ENCODE results near the gene JPH2.
"Not testable (repeated sequence)": the region's sequence is repeated elsewhere in the genome, so short reads cannot be mapped to it uniquely, and the experiment has no call there.

Gene JPH2

DNA sequence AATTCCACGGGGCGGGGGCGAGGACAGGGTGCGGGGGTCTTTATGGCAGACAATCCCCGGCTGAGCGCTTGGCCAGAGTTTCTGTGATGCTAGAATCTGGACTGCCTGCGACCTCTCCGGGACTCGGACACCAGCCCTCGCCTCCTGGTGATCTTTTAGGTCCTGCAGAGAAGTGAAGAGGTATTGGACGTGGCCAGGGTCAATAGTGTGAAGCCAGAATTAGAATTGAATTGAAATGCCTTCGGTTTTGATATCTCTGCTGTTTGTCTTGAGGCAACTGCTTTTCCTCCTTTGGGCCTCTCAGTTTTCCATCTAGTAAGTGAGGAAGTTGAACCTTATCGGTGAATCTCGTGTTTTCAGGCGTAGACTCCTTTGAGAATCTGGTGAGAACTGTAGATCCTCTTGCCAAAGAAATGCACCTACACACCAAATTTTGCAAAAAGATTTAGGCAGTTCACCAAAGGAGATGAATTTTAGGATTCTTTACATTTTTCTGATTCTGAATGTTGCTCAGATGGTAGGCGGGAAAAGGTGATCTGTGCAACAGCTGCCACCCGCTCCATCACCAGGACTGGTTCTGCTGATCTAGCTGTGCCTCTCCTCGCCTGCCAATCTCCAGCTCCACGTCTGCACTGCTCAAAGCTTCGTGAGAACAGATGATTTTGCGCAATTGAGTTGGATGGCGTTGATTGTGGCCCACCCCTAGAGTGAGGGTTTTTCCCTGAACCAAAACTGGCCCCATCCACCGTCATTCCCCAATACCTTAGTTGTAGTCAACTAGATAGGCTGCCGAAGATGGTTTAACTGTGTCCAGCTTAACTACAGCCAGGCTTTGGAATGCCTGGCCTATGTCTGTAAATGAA, 24.4 kb upstream of the JPH2 start:
- DNase-seq: no peak

DNA sequence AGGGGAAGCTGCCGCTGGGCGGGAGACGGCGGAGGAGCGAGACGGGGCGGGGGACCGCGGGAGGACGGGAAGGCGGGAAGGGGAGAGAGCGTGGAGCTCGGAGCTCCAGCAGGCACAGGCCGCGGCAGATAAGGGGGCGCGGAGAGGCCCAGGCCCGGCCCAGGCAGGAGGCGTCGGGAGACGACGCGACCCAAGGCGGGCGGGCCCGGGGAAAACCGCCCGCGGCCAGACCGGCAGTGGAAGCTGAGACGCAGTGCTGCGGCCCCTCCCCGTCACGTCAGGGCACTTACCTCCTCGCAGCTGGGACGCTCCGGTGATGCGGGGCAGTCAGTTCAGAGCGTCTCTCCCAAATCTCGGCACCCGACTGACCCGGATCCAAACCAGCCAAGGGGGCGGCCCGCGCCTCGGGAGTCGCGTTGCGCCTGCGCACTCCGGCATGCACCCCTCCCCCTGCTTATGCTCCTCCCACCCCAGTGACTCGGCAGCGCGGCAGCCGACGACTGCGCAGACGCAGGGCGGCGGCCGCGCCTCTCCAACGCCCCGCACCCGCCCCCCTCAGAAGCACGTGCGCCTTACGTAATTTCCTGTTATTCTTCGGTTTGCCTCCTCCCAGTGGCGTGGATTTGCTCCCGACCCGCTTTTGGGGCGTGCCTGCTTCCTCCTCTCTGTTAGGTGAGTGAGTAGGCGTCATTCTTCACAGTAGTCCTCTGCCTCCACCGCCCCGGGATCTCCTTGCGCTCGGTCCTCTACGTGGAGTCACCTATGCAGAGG, 23.6 kb upstream of the JPH2 start, which contains the start of gene OSER1:
Gene OSER1, minus strand, starts transcription at position 366 of the 771 bp plus-strand sequence. CDS start 3,814 bp downstream, outside the sequence.
- peak; percentile 98 for DNase-seq

DNA sequence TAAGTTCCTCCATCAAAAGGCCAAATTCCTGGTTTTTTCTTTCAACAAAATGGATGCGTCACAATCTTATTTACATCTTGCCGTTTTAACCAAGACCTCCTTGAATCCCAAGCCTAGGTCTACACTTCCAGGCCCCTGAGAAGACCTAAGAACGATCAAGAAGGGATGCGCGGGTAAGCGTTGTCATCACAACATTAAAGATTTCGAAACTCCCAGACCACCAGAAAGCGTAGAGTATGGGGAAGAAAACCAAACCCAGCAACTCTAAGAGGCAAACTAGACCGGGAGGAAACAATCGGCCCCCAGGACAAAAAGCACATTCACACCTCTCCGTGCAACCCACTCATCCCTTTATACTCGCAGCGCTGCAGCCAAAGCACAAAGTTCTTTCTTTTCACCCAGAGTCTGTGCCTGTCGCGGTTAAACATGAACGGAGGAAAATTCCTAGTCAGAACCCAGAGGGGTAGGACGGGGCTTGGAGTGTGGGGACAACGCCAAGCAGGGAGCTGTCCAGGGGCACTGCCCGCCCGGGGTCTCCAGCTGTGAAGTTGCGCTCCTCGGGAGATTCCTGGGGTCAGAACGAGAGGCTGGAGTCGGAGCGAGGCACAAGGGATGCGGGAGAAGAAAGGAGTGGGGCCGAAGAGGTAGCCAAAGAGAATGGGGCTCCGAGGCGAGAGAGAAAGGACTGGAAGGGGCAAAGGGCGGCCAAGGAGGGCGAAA, 22.9 kb upstream of the JPH2 start:
- DNase-seq: no peak

DNA sequence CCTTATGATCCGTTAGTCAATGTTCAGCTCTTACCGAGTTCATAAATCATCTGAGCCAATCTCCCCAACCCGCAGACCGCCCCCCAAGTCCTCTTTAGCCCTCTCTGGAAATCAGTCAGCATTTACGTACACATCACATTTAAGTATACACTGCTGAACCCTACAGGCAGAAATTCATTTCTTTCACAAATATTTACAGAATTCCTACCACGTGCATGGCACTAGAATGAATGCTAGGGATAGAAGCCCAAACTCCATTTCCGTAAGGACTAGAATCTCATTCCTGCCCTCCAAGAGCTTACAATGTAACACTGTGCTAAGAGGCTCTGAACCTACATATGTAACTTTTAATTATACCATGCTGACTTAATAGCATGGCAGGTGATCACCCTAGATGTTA, 21.8 kb upstream of the JPH2 start:
- DNase-seq: no peak

DNA sequence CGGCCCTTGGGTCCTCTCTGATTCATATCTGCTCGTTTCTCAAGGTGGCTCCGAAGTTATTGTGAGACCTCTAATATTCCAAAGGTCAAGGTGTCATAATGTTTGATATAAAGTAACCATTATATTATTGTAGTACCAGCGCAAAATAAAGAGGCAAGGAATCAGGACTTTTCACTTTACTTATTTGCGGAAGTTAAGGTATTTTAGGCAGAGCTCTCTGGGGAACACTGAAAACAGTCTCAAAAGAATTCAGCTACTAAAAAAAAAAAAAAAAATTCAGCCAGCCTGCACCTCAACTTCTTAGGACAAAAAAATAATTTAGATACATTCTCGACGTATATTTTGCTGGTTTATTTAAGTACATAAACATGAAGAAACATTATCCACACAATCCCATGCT, 21.2 kb upstream of the JPH2 start:
- no peak for DNase-seq

DNA sequence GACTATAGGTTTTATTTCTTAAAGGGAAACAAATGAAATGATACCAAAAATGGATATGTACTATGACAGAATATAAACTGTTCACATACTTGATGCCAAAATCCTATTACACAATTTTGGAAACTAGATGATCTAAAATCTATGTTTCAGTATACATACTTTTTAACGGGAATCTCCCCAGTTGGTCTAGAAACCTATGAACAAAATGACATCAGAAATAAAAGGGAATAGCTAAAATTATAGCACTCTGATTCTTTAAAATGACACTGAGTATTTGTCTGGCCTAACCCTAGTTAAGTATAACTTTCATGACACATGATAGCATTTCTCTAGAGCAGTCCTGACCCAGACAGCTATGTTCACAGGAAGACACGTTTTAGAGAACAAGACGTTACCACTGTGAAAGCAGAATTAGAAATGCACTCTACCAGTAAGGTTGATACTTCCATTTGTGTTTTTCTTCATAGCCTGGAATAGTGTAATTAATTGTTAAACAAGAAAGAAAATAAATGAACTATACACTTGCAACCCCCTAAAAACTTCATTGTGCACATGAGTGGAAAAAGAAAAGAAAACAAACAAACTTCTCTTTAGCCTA, 20.2 kb upstream of the JPH2 start:
- DNase-seq: no peak

DNA sequence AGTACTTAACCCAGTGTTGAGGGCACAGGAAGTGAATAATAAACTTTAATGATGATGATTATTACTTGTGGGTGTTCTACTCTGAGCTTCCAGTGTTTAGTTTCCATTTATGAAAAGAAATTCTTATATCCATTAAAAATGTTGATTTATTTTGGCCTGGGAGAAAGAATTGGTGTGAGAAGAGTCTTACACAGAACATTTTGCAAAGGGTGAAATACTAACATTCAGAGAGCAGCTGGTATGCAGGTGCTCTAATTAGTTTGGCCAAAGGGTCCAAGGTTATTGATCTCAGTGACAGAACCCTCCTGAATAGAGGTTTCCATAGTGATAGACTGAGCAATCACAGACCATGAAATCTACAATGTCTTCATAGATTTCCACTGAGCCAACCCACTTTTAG, 19.1 kb upstream of the JPH2 start:
- no peak for DNase-seq

DNA sequence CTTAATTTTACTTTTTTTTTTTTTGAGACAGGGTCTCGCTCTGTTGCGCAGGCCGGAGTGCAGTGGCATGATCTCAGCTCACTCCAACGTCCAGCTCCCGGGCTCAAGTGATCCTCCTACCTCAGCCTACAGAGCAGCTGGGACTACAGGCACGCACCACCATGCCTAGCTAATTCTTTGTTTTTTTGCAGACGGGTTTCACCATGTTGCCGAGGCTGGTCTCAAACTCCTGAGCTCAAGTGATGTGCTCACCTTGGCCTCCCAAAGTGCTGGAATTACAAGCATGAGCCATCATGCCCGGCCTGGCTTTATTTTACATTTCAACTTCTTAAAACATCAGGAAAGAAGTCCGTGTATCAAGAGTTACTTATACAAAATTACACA, 17.8 kb upstream of the JPH2 start:
- no peak for DNase-seq

DNA sequence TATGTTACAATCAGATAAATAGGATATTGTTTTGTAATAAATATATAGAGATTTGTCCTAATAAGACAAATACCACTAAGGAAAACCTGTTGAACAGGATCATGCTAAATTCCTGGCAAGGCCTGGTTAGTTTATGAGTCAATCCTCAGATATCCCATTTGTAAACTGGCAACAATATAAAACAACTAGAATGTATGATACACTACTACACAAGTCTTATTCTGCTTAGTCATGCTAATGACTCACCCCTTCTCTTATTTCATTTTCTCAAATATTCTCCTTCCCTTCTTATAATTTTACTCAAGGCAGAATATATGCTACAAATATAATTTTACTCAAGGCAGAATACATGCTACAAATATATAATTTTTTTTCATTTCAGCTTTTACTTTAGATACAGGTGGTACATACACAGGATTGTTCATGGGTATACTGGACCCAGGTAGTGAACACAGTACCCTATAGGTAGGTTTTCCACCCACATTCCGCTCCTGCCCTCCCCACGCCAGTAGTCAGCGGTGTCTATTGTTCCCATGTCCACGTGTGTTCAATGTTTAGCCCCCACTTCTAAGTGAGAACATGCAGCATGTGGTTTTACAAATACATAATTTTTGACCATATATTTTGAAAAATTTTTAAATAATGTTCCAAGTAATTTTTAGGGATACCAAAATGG, 17.3 kb upstream of the JPH2 start:
- no peak for DNase-seq

DNA sequence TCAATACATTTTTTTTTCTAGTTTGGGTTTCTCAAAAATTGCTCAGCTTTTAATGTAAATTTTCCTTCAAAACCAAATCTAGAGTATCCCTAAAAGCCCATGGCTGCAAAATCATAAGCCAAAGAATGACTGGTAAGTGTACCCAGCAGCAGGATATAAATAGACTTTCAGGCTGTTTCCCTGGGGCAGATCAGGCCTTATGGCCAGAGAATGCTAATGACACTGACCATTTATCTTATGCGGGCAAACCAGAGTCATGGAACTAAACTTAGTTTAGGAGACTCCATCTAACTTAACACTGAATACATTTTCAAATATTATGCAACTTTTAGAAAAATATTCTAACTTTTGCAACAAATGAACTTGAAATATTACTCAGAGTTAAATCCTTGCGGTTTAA, 16.2 kb upstream of the JPH2 start:
- no peak for DNase-seq

DNA sequence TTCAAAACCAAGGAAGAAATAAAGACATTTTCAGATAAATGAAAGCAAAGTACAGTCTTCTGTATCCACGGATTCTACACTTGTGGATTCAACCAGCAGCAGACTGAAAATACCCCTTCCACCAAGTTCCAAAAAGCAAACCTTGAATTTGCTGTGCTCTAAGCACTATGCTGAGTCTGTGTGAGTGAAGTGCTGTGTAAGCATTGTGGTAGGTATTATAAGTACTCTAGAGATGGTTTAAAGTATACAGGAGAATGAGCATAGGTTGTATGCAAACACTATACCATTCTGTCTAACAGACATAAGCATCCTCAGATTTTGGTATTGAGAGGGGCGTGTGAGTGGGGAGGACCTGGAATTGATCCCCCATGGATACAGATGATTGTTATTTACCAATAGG, 14.0 kb upstream of the JPH2 start:
- DNase-seq: no peak

DNA sequence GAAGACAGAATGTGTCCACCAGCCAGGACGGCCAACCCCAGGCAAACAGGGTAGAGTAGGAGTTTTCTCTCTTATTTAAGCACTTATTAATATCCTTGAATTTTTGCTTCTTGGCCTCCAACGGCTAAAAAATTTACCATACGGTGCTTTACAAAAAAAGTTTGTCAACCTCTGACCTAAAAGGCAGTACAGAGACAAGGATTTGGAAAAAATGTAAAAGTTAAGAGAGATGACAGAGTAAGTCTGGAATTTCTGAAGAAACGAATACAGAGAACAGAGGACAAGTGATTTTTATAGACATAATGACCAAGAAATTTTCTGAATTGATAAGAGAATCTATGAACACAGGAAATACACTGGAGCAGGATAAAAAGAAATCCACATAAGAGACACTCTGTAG, 13.4 kb upstream of the JPH2 start:
- no peak for DNase-seq

DNA sequence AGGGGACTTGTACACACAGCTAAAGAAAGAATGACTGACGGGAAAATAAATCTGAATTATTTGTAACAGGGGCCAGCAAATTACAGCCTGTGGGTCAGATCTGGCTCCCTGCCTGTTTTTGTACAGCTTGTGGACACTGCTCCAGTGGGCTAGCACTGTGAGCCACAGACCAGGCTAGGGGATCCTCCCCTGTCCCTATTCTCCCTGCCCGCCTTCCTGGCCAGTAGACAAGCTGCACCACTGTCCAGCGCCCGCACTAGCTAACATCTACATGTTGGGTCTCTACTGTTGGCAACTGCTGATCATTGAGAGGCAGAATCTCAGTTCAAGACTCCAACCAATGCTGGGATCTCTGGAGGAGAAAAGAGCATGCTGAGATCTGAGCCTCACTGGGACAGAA, 12.9 kb upstream of the JPH2 start:
- DNase-seq: no peak

DNA sequence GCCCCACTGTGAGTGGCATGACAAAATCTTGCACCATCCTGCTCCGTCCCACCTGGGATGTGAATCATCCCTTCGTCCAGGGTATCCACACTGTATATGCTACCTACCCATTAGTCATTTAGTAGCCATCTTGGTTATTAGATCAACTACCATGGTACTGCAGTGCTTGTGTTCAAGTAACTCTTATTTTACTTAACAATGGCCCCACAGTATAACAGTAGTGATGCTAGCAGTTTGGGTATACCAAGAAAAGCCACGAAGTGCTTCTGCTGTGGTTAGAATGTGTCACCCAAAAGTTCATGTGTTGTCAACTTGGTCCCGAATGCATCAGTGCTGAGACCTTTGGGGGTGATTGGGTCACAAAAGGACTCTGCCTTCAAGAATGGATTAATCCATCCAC, 11.9 kb upstream of the JPH2 start:
- no peak for DNase-seq

DNA sequence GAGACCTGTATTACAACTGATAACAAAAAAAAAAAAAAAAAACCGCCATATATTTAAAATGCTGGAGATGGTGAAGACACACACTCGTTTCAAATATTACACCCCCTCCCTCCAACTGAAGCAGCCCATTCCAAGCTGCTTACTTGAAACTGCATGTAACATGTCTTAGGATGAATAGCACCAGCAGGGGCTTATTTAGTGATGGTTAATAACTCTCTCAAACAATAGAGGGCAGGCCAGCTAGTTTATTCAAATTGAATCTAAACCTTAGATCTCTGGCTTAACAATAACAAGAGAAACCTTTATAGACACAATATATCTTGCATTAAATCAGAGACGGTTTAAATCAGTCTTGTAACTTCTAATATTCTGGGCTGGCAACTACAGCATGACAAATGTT, 9.3 kb upstream of the JPH2 start:
- no peak for DNase-seq

DNA sequence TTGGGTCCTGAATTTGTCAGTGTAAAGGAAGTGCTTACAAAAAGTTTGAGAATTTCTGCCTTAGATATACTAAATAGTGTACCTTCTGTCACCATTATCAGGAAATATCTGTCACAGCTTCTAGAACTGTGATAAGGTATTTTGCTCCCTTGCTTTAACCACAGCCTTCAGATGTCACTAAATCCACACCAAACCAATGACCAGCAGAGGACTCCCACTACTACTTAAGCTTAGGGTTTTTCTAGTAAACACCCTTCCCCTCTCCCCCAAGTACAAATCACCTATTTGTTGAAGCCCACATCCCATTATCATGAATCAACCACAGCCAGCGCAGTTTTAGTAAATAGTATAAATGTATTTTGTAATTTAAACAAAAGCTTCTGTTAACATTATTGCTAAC, 8.6 kb upstream of the JPH2 start:
- no peak for DNase-seq

DNA sequence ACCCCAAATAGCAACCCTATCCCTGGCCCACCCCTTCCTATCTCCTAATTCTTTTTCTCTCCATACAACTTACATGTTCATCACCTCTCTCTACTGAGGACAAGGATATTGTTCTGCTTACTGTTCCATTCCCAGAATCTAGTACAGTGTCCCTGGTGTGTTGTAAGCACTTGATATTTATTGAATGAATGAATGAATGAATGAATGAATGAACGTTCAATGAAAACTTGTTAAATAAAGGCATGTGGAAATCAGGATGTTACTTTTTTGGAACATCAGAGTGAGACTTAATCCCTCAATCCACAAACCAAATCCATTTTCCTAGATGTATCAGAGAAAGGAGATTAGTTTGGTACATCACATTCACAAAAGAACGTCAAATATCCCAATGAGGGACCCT, 6.8 kb upstream of the JPH2 start:
- no peak for DNase-seq

DNA sequence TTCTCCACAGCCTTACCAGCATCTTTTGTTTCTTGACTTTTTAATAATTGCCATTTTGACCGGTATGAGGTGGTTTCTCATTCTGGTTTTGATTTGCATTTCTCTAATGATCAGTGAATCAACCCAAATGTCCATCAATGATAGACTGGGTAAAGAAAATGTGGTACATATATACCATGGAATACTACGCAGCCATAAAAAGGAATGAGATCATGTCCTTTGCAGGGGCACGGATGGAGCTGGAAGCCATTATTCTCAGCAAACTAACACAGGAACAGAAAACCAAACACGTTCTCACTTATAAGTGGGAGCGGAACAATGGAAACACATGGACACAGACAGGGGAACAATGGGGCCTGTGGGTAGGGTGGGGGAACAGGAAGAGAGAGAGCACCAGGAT, 4.7 kb upstream of the JPH2 start:
- not testable (repeated sequence) for DNase-seq

DNA sequence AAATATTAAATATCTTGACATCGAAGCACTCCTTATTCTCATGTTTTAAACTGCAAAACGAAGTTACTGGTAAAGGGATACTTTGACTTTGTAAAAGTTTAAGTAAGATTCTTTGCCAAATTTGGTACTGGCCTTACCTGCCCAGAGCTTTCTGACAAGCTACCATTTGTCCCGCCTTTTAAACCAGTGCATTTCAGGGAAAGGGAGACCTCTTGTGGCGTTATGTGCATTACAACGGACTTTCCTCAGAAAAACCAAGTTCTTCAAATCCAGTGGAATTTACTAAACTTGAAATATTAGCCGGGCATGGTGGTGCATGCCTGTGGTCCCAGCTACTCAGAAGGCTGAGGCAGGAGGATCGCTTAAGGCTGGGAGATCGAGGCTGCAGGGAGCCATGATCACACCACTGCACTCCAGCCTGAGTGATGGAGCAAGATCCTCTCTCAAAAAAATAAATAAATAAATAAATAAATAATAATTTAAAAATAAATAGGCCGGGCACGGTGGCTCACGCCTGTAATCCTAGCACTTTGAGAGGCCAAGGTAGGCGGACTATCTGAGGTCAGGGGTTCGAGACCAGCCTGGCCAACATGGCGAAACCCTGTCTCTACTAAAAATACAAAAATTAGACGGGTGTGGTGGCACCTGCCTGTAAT, 3.3 kb upstream of the JPH2 start:
- DNase-seq: peak; percentile 47

DNA sequence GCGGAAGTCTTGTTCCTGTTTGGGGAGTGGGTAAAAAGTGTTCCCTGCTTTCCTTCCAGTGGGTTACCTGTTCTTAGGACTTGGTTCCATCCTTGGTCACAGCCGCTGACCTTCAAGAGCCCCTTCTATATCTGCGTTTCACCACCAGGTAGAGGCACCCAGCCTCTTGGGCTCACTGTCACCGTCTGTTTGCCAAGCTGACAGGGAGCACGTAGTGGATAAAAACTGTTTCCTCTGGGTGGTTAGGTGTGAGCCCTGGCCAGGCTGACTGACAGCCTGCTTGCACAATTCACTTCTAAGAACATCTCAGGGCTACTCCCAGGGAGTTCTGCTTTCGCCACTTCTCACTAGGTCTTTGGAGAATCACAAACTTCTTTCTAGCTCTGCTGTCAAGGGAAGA, 1.8 kb upstream of the JPH2 start:
- DNase-seq: no peak

DNA sequence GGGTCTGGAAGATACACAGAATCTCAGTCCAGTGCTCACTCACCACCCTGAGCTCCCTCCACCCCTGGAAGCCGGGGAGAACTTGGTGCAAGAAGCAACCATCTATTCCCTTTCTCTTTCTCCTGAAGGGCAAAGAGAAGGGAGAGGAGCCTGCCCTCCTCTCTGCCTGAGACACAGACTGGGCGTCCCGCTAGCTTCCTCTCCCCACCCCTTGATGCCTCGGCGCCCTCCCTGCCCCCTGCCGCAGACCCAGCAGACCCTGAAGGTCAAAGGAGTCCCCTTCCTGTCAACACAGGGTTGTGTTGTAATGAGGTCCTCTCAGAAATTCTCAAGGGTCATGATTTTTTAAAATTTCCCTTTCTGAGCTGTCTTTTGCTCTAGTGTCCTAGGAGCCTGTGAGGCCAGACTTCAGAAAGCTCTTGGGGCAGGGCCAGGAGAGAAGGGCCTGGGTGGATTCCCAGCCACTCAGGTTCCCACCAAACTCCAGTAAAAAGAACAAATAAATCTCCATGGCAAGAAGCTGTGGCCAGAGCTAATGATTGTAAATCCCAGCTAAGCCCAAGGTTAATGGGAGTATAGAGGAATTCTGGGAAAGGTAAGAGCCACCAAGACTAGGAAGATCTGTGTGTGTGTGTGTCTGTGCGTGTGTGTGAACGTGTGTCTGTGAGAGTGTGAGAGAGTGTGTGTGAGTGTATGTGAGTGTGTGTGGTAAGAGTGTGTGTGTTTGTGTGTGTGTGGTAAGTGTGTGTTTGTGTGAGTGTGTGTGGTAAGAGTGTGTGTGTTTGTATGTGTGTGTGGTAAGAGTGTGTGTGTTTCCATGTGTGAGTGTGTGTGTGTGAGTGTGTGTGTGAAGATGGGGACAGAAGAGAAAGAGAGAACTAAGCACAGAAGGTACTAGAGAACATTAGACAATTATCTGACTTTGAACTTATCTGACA, 1.1 kb upstream of the JPH2 start:
- DNase-seq: no peak

Measured in NCI-H526 treated with DMSO at 0.1 percent for 48 hours (cell line).